HEK293T (cell line): Measurements from ENCODE around the gene ZP1.

Source experiments
- ELF4 ChIP-seq: fragments of 450-650 bp; IDR thresholded peaks from 2 replicates; pipeline ENCODE4 v1.6.1; 2017; ENCODE audit warnings: antibody characterized with exemption
- TF ChIP-seq, protein P1 (sequence below): fragments of 450-650 bp; IDR thresholded peaks from 2 replicates; pipeline ENCODE4 v1.6.1; 2016

DNA sequence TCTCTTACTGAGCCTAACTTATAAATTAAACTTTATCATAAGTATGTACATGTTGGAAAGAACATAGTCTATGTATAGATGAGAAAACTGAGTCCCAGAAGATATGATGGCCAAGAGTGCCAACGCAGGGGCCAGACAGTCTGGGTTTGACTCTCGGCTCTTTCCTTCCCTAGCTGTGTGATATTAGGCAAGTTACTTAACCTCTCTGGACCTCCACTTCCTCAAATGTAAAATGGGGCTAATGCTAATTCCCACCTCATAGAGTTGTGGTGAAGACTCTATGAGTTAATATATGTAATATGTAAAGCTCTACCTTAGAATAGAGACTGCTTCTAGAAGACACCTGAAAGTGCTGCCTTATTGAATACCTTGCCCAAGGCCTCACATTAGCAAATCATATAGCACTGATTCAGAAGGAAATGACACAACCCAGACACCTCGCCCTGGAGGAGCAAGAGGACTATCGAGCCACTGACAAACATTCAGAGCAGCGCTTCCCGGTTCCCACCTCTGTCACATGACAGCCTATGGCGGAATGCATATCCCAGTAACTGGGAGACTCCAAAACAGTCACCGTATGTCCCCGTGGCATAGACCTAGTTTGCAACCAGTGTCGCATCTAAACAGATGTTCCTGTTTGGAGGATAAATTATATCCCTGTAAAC lies 36.7 kb upstream of the ZP1 start:
- TF ChIP-seq, protein P1, sequence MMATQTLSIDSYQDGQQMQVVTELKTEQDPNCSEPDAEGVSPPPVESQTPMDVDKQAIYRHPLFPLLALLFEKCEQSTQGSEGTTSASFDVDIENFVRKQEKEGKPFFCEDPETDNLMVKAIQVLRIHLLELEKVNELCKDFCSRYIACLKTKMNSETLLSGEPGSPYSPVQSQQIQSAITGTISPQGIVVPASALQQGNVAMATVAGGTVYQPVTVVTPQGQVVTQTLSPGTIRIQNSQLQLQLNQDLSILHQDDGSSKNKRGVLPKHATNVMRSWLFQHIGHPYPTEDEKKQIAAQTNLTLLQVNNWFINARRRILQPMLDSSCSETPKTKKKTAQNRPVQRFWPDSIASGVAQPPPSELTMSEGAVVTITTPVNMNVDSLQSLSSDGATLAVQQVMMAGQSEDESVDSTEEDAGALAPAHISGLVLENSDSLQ = no peak
- TF ChIP-seq ELF4 = no peak
